Body of pancreas (tissue), 4 donors: Measurements from ENCODE around the gene GAL3ST1. TPM values are rescaled to one million over a fixed set of nuclear protein-coding genes. Genes with fewer than 3 reads are reported as not detected.

Experiments used
- ATAC-seq: fragments of 150-250 bp; one replicate; pipeline ENCODE4 v1.9.1; 2016
- DNase-seq, 4 donors: peaks; one replicate each; pipeline ENCODE4 v3.0.0-alpha.2; 2019
- H3K27ac ChIP-seq, 4 donors: fragments of 200-600 bp; sonication (generic); 1 replicate in 3 of 4; 2 replicates in 1 of 4; pipeline versions ENCODE4 v1.5.1 to v1.6.1; 2016 to 2019; ENCODE audit warnings: mild to moderate bottlenecking in 1 of 4, mixed read lengths in 1 of 4, moderate library complexity in 1 of 4
- H3K27me3 ChIP-seq, 2 donors: fragments of 200-600 bp; sonication (generic); one replicate each; pipeline ENCODE4 v1.6.0; 2016; ENCODE audit warnings: mild to moderate bottlenecking in 1 of 2
- H3K36me3 ChIP-seq, 2 donors: fragments of 200-600 bp; sonication (generic); replicated peaks in 1 of 2; 2 replicates each; pipeline ENCODE4 v1.5.1; 2016; ENCODE audit warnings: low read depth in 2 of 2; ENCODE audit not compliant: insufficient read depth in 1 of 2
- H3K4me1 ChIP-seq: fragments of 200-600 bp; sonication (generic); one replicate; pipeline ENCODE4 v1.6.0; 2016
- H3K4me3 ChIP-seq, 2 donors: fragments of 200-600 bp; sonication (generic); 1 replicate in 1 of 2; 2 replicates in 1 of 2; pipeline ENCODE4 v1.5.1; 2016 to 2019
- H3K9me3 ChIP-seq, 3 donors: fragments of 200-600 bp; sonication (generic); 1 replicate in 2 of 3; 2 replicates in 1 of 3; pipeline ENCODE4 v1.5.1; 2016
- POLR2A ChIP-seq, 3 donors: fragments of 450-650 bp; IDR thresholded peaks; one replicate each; pipeline ENCODE4 v1.6.1; 2016; ENCODE audit warnings: antibody characterized with exemption in 3 of 3, mild to moderate bottlenecking in 2 of 3
- WGBS, 2 donors: methylation state at CpG; one replicate each; pipeline ENCODE4 v1.1.5; 2017; 5-methylcytosine and 5-hydroxymethylcytosine counted together
- intact Hi-C: fragments of 100-400 bp; cut with DNase I; formaldehyde crosslinking; loops from one replicate; pipeline ENCODE4 v1.15.1; 2023
- total RNA-seq, 2 donors: library from RNA; depleted of rRNA; stranded (reverse); fragments of >200 nt; gene quantifications; one replicate each; pipeline ENCODE4 v1.1.0, GENCODE V29; 2016
- TF ChIP-seq, protein P1 (sequence below), 7 experiments: fragments of 450-650 bp in 4 of 7; fragments of 200-600 bp in 3 of 7; sonication (generic) in 3 of 7; IDR thresholded peaks; one replicate each; pipeline ENCODE4 v1.5.1; 2016 to 2019; ENCODE audit warnings: antibody characterized with exemption in 7 of 7

Gene GAL3ST1
- total RNA-seq, 2 donors from 2014 or later: 3.4 to 13.8 TPM

DNA sequence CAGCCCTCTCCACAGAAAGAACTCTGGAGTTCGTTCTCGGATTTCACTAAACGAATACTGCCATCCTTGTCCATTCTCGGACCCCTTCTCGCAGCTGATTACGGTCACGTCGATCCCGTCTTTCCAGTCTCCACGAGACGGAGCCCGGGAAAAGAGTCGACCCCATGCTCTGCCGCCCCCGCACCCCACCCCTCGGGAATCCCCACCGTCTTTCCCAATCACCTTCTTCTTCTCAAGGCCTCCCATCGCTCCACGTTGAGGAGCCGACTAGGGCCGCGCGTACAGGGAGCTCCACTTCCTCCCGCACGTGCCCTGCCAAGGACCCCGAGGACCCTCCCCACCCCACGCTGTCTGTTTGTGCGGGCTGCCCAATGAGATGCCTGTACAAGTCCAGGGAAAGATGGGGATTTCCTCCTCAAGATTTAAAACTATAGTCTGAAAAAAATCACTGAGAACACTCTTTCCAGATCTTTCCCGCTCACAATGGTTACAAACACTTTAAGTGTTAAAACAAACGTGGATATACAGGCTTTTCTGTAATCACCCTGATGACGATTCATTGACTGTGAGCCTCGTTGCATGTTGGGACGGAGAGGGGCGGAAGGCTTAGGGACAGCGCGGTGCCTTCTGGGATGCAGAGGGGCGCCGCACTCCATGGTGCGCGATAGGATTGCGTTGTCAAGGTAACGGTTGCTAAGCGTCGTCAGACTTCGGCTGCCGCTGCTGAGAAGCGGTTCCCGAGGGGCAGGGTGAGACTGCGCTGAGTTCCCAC is 17.3 kb upstream of the GAL3ST1 start, which contains the start of gene PES1:
PES1 (minus strand) TSS at position 323 of the 772 bp plus-strand sequence; CDS start at position 246, 77 bp downstream.
- TF ChIP-seq POLR2A (IDR thresholded peaks at IDR 0.05): peak in 2 of 3 donors; percentile 54 to 55
- TF ChIP-seq, protein P1, sequence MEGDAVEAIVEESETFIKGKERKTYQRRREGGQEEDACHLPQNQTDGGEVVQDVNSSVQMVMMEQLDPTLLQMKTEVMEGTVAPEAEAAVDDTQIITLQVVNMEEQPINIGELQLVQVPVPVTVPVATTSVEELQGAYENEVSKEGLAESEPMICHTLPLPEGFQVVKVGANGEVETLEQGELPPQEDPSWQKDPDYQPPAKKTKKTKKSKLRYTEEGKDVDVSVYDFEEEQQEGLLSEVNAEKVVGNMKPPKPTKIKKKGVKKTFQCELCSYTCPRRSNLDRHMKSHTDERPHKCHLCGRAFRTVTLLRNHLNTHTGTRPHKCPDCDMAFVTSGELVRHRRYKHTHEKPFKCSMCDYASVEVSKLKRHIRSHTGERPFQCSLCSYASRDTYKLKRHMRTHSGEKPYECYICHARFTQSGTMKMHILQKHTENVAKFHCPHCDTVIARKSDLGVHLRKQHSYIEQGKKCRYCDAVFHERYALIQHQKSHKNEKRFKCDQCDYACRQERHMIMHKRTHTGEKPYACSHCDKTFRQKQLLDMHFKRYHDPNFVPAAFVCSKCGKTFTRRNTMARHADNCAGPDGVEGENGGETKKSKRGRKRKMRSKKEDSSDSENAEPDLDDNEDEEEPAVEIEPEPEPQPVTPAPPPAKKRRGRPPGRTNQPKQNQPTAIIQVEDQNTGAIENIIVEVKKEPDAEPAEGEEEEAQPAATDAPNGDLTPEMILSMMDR (IDR thresholded peaks at IDR 0.05): no peak
- no peaks in the 10 kb centered on the region for H3K27me3 ChIP-seq
- no peaks in the 10 kb centered on the region for H3K9me3 ChIP-seq
- peaks cover 14 to 20% of the 10 kb centered on the region in 2 donors for H3K36me3 ChIP-seq
- peak; percentile 97 to 98 (median 97) for DNase-seq
- H3K4me1 ChIP-seq: peaks cover 34% of the 10 kb centered on the region
- H3K4me3 ChIP-seq: peak within 1 kb of the TSS; percentile 48 to 54
- intact Hi-C loops: no loop called here
- WGBS, 2 donors: 0% methylated on average over 40 to 49 of the region's 49 CpGs
- ATAC-seq: peak; percentile 99
- peak within 1 kb of the TSS; percentile 79 to 93 (median 86) for H3K27ac ChIP-seq

DNA sequence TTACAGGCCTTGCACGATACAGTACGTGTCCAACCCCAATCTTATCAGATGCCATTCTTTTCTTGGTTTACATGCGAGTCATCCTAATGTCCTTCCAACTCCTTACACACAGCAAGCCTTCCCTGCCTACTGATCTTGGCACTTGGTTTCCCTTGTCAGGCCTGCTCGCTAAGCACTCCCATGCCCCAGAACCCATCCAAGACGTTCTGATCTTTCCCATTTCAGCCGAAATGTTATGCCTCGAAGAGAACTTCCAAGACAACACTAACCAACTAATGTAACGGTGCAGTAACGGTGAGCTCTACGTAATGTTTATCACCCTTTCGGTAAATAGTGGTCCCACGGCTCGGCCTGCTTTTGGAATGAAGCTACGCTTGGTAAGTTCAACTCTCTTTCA is 16.7 kb upstream of the GAL3ST1 start:
- Histone ChIP-seq H3K27me3 (no peaks in the 10 kb centered on the region), H3K4me3 (peak overlapping the region; percentile 48 to 54), H3K27ac (peak overlapping the region; percentile 79 to 93 (median 86)), H3K36me3 (peaks cover 14 to 26% of the 10 kb centered on the region in 2 donors), H3K9me3 (no peaks in the 10 kb centered on the region), H3K4me1 (peaks cover 28% of the 10 kb centered on the region)
- intact Hi-C loops: no loop called here
- TF ChIP-seq, protein P1 (IDR thresholded peaks at IDR 0.05): no peak
- no peak for TF ChIP-seq POLR2A (IDR thresholded peaks at IDR 0.05)
- no peak for DNase-seq
- no peak for ATAC-seq
- WGBS, 2 donors: 2% methylated on average over 14 of the region's 14 CpGs

DNA sequence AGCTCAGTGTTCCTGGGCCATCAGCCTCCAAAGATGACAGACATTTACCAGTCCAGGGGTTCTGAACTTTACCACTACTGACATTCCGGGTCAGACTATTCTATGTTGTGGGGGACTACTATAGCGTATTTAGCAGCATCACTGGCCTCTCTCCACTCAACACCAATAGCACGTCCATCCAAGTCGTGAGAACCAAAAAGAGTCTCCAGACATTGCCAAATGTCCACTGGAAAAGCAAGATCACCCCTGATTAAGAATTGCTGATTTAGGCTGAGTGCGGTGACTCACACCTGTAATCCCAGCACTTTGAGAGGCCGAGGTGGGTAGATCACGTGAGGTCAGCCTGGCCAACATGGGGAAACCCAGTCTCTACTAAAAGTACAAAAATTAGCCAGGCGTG is 11.9 kb upstream of the GAL3ST1 start:
- 91 to 95% methylated on average over 6 to 8 of the region's 8 CpGs for WGBS, 2 donors
- no peak for ATAC-seq
- no peak for TF ChIP-seq POLR2A (IDR thresholded peaks at IDR 0.05)
- Histone ChIP-seq H3K27ac (no peak overlapping the region), H3K9me3 (no peaks in the 10 kb centered on the region), H3K4me1 (peaks cover 10% of the 10 kb centered on the region), H3K36me3 (peaks cover 21 to 56% of the 10 kb centered on the region in 2 donors), H3K27me3 (no peaks in the 10 kb centered on the region), H3K4me3 (no peak overlapping the region)
- DNase-seq: no peak
- intact Hi-C loops: no loop called here

DNA sequence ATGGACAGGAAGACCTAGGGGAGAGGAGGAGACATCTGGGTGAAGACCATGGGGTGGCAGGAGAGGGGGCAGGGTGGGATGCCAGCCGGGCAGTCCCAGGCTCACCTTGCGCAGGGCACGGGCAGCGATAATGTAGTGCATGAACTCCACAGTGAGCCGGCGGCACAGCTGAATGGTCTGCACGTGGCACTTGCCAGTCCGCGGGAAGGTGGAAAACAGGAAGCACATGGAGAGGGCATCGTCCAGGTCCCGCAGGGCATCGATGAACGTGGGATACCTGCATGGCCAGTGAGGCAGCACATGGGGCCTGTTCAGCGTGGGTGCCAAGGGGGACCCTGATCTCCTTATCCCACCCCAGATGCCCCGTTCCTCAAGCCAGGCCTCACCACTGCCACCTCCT is 10.0 kb upstream of the GAL3ST1 start:
- H3K4me1 ChIP-seq: no peaks in the 10 kb centered on the region
- 90 to 91% methylated on average over 8 to 15 of the region's 15 CpGs for WGBS, 2 donors
- no peaks in the 10 kb centered on the region for H3K27me3 ChIP-seq
- TF ChIP-seq, protein P1 (IDR thresholded peaks at IDR 0.05): no peak
- TF ChIP-seq POLR2A (IDR thresholded peaks at IDR 0.05): no peak
- intact Hi-C loops: no loop called here
- H3K36me3 ChIP-seq: peaks cover 32 to 72% of the 10 kb centered on the region in 2 donors
- no peak overlapping the region for H3K27ac ChIP-seq
- H3K4me3 ChIP-seq: no peak overlapping the region
- ATAC-seq (no peak), DNase-seq (no peak)
- no peaks in the 10 kb centered on the region for H3K9me3 ChIP-seq

DNA sequence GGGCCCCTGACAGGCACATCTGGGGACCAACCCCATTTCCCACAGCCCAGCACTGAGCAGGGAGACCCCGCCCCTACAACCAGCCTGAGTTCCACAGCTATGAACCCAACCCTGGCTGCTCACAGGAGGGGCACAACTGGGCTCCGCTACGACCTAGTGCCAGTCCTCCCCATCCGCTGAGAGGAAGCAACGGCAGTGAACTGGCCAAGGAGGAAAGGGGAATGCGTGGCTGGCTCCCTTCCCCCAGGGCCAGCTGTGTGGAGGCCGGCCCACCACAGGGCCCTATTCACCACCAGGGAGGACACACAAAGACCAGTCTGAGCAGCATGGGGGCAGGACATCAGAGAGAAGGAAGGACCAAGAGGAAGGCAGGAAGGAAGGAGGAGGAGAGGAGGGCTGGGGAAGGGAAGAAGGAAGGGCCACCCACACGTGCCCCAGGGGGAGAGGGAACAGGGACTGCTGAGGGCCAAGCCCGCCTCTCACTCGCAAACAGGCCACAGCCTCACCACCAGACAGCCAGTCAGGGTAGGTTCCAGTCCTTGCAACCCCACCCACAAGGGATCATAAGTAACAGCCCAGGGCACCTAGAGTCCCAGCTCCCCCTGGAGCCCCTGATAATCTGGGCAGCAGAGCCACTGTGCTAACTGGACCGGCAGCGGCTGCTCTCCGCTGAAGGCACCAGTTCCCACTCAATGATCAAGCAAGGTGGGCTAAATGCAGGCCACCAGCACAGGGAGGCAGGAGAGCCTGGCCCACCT is 8.5 kb upstream of the GAL3ST1 start:
- TF ChIP-seq POLR2A (IDR thresholded peaks at IDR 0.05): no peak
- TF ChIP-seq, protein P1 (IDR thresholded peaks at IDR 0.05): no peak
- intact Hi-C loops: no loop called here
- H3K27ac ChIP-seq: no peak overlapping the region
- DNase-seq (no peak), ATAC-seq (no peak)
- no peak overlapping the region for H3K4me3 ChIP-seq
- no peaks in the 10 kb centered on the region for H3K27me3 ChIP-seq
- 77 to 92% methylated on average over 11 to 13 of the region's 13 CpGs for WGBS, 2 donors
- H3K36me3 ChIP-seq: peaks cover 41 to 72% of the 10 kb centered on the region in 2 donors
- H3K9me3 ChIP-seq: no peaks in the 10 kb centered on the region
- no peaks in the 10 kb centered on the region for H3K4me1 ChIP-seq
